HG03354 (cell line): ENCODE data around the gene ARL13B.
"Not testable (repeated sequence)": the region's sequence is repeated elsewhere in the genome, so short reads cannot be mapped to it uniquely, and the experiment has no call there.

Source experiments
- ATAC-seq: cut with Tn5 transposase; IDR thresholded peaks from one replicate; pipeline ENCODE4 v1.9.1; 2021; ENCODE audit warnings: mild to moderate bottlenecking; ENCODE audit not compliant: unreplicated experiment, poor library complexity, severe bottlenecking

ARL13B gene

DNA sequence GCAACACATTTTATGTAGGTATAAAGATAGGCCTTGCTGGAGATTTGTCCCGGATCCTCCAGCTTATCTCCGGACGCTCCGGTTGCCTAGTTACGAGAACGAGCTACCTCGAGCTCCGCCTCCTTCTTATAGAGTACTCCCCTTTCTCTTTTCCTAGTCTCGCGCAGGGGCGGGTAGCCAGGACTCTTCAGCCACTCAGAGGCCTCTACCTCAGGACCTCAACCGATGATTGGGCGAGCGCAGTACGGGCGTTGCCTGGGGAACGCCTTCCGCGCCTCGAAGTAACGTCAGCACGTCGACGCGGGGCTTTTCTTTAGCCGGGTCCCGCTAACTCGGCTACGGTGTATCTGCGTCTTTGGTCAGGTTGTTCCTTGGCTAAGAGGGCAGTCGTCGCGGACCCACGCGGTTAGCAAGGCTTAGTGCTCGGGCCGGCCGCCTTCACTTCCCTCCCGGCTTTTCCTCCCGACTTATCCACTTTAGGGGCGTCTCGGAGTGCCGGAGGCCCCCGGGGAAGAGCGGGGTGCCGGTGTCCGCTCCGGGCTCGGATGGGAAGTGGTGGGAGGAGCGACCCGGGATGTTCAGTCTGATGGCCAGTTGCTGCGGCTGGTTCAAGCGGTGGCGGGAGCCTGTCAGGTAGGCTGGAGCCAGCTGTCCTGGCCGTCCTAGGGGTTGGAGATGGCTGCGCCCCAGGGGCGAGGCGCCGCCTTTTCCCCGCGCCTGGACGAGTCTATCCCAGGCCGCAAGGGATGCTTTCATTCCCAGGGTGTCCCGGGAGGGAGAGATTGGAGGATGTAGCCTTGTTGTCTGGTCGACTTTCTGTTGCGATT lies at the start of gene ARL13B:
Gene ARL13B, plus strand, starts transcription at position 306 of the 827 bp plus-strand sequence. Its CDS starts 269 bp downstream, at position 575.
- ATAC-seq = peak; percentile 100

DNA sequence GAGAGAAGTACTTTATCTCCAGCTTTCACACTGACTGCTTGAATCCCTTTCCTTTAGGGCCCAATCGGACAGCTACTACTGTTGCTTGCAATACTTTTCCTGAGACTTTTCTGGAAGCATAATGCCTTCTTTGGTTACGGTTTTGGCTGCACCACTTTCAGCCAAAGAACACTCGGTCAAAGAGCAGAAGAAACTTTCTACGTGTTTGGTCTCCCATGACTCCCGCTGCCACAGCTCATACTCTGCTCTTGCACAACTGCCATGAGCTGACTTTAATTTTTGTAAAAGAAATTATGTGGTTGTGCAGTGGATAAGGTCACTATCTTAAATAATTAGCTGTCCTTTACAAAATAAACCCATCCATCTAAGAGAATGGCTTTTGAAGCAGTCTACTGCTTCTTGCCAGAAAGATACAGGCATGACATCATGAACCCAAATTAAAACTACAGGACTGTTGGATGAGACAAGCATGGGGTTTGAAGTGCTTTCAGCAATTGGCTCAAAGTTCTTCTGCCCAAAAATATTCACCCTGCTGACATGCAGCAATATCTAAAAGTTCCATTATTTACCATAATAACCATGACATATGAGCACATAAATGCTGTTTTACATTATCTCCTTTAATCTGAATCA lies 48.2 kb upstream of the ARL13B start:
- ATAC-seq = no peak

- no peak for ATAC-seq
Observed at GRCh38 chr3:93934366-93935046, 45.4 kb upstream of the ARL13B start.

- ATAC-seq = no peak
Observed at GRCh38 chr3:93936549-93936948, 43.4 kb upstream of the ARL13B start.

GRCh38 chr3:93937485-93937884 lies 42.5 kb upstream of the ARL13B start:
- ATAC-seq = not testable (repeated sequence)

GRCh38 chr3:93949958-93950357 lies 30.0 kb upstream of the ARL13B start:
- ATAC-seq = not testable (repeated sequence)

GRCh38 chr3:93961026-93961425 lies 18.9 kb upstream of the ARL13B start:
- ATAC-seq = no peak

DNA sequence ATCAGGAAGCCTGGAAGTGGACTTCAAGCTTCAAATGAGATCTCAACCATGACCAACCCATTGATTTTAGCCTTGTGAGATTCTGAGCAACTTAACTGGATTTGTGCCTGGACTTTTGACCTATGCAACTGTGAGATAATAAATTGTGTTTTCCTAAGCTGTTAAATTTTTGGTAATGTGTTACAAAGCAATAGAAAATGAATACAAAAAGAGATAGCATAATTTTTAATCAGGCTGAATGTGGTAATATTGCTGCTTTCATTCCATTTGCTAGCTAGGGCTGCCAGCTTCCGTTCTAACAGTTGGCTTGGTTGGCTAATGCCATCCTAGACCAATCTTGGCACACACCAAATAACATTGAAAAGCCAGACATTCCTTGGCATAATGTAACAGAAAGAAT lies 18.5 kb upstream of the ARL13B start:
- no peak for ATAC-seq

DNA sequence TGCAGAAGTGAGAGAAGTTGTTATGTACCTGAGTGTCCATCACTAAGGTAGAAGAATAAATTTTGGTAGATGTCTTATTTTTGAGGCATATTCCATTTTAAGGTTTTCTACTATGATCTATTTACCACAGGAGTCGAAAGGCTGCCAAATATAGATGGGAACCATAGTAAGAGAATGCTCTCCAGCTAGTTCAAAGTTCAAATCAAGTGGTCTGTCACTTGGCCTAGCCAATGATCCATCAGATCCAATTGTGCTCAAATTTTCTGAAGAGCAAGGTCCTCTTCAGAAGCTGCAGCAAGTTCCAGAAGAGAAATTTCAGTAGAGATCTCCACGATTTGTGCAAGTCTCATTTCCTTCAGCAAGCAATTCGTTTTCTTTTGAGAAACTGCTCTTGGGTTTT lies 17.2 kb upstream of the ARL13B start:
- ATAC-seq = no peak

- not testable (repeated sequence) for ATAC-seq
Observed at GRCh38 chr3:93965106-93965505, 14.8 kb upstream of the ARL13B start.

- ATAC-seq = no peak
Observed at GRCh38 chr3:93969443-93969842, 10.5 kb upstream of the ARL13B start.

DNA sequence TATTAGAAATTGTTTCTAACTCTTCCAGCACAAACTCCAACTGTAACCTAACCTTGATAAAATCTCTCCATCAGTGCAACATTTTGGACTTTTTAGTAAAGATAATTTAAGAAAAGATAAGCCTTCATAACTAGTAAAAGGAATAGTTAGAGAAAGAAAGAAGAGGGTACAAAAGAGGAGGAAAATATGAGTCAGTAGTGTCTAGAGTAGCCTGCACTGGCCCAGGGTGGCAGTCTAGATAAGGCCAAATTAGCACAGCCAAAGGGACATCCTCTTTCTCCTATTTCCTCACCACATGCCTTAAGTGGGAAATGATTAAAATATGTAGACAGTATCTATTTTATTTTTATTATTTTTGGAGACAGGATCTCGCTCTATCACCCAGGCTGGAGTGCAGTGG lies 10.0 kb upstream of the ARL13B start:
- no peak for ATAC-seq

GRCh38 chr3:93973131-93974126 lies 6.5 kb upstream of the ARL13B start, which contains the start of gene PROS1:
Gene PROS1 (minus strand): TSS chr3:93973896. CDS start chr3:93973749, 147 bp downstream.
- peak; percentile 81 for ATAC-seq

GRCh38 chr3:93981649-93982048 lies 1.7 kb downstream of the ARL13B start:
- no peak for ATAC-seq

- no peak for ATAC-seq
Observed at GRCh38 chr3:93983408-93983807, 3.5 kb downstream of the ARL13B start.

GRCh38 chr3:93984618-93985017 lies 4.7 kb downstream of the ARL13B start:
- ATAC-seq = no peak

DNA sequence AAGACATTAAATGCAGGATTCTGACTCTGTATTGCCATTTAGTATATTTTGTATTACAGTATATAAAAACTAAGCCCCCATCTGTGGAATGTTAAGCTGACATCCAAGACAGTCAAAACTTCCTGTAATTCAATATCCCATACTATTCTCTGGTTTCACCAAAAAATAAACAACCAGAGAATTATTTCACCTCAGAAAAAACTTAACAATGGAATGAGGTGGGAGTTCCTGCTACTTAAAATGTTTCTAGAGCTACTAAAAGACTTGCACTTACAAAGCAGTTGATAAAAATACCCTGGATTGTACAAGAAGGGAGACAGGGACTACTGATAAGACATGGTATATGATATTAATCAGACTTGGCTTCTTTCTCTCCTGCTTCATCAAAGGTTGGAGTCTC lies 8.3 kb downstream of the ARL13B start:
- ATAC-seq = no peak

GRCh38 chr3:93988764-93989163 lies 8.8 kb downstream of the ARL13B start:
- no peak for ATAC-seq

DNA sequence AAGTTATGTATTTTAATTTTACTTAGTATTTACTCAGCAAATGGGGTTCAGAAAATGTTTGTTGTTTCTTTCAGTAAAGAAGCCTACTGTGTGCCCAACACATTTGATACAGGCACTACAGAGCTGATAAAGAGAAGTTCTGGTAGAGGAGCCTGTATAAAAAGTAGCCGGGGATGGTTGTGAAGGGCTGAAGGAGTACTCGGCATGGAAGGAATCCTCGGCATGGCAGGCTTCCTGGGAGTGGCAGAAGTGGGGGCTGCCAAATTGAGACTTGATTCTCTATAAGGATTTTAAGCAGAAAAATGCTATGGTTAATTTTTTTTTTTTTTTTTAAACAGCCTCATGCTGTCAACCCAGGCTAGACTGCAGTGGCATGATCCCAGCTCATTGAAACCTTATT lies 9.3 kb downstream of the ARL13B start:
- ATAC-seq = no peak
